IPS-NIHi7 (cell line): Measurements from ENCODE around the gene WDR7.

Experiments used
- DNase-seq: peaks from one replicate; pipeline ENCODE4 v3.0.0; 2012; ENCODE audit warnings: mixed read lengths; ENCODE audit errors: extremely low spot score

The WDR7 gene

GRCh38 chr18:57040175-57040574, 389.0 kb downstream of the WDR7 start:
- no peak for DNase-seq

- no peak for DNase-seq
Measured at GRCh38 chr18:57043241-57043640, 392.1 kb downstream of the WDR7 start.

- DNase-seq, result no peak
Measured at GRCh38 chr18:57048351-57048750, 397.2 kb downstream of the WDR7 start.

GRCh38 chr18:57048859-57049258, 397.7 kb downstream of the WDR7 start:
- no peak for DNase-seq

- DNase-seq, result no peak
Measured at GRCh38 chr18:57050310-57050949, 399.3 kb downstream of the WDR7 start.

- DNase-seq, result no peak
Measured at GRCh38 chr18:57051021-57051656, 400.0 kb downstream of the WDR7 start.

- DNase-seq, result no peak
Measured at GRCh38 chr18:57051657-57052044, 400.5 kb downstream of the WDR7 start.

- DNase-seq, result no peak
Measured at GRCh38 chr18:57052173-57052572, 401.0 kb downstream of the WDR7 start.

- no peak for DNase-seq
Measured at GRCh38 chr18:57052759-57053158, 401.6 kb downstream of the WDR7 start.

- no peak for DNase-seq
Measured at GRCh38 chr18:57054891-57055290, 403.7 kb downstream of the WDR7 start.

- DNase-seq, result no peak
Measured at GRCh38 chr18:57057890-57058289, 406.7 kb downstream of the WDR7 start.

- no peak for DNase-seq
Measured at GRCh38 chr18:57058734-57059133, 407.6 kb downstream of the WDR7 start.

GRCh38 chr18:57059366-57059765, 408.2 kb downstream of the WDR7 start:
- no peak for DNase-seq

GRCh38 chr18:57060814-57061213, 409.7 kb downstream of the WDR7 start:
- no peak for DNase-seq

- no peak for DNase-seq
Measured at GRCh38 chr18:57062178-57062577, 411.0 kb downstream of the WDR7 start.

GRCh38 chr18:57062844-57063243, 411.7 kb downstream of the WDR7 start:
- DNase-seq, result no peak

- DNase-seq, result no peak
Measured at GRCh38 chr18:57063601-57064103, 412.5 kb downstream of the WDR7 start.

GRCh38 chr18:57073501-57074187, 422.5 kb downstream of the WDR7 start:
- no peak for DNase-seq

GRCh38 chr18:57075716-57076400, 424.7 kb downstream of the WDR7 start:
- DNase-seq, result no peak

- DNase-seq, result no peak
Measured at GRCh38 chr18:57077005-57077765, 426.0 kb downstream of the WDR7 start.

- DNase-seq, result no peak
Measured at GRCh38 chr18:57077786-57078552, 426.8 kb downstream of the WDR7 start.
